Skeletal muscle satellite cell (primary cell): ENCODE measurements around the gene JAML.

Experiments
- H3K27me3 ChIP-seq: 2 replicates; pipeline ENCODE4 v1.7.0; 2013; ENCODE audit warnings: low read length; ENCODE audit not compliant: control insufficient read depth, insufficient read depth
- H3K36me3 ChIP-seq: 2 replicates; pipeline ENCODE4 v1.7.0; 2013; ENCODE audit warnings: mild to moderate bottlenecking, control low read depth, low read length; ENCODE audit not compliant: insufficient read depth
- H3K4me1 ChIP-seq: 2 replicates; pipeline ENCODE4 v1.7.0; 2013; ENCODE audit warnings: low read length; ENCODE audit not compliant: control insufficient read depth, insufficient read depth
- H3K4me2 ChIP-seq: 2 replicates; pipeline ENCODE4 v1.7.0; 2013; ENCODE audit warnings: mild to moderate bottlenecking, low read length
- H3K4me3 ChIP-seq: 2 replicates; pipeline ENCODE4 v1.7.0; 2013; ENCODE audit warnings: low read length
- H3K9ac ChIP-seq: 2 replicates; pipeline ENCODE4 v1.7.0; 2013; ENCODE audit warnings: mild to moderate bottlenecking, low read depth, low read length, moderate library complexity
- H3K9me3 ChIP-seq: replicated peaks from 2 replicates; pipeline ENCODE4 v1.7.0; 2013; ENCODE audit warnings: mild to moderate bottlenecking, control low read depth, low read length

JAML gene

GRCh38 chr11:118169300-118170140 is 55.3 kb downstream of the JAML start:
- H3K4me3 ChIP-seq = no peak overlapping the region
- no peaks in the 10 kb centered on the region for H3K4me1 ChIP-seq
- H3K27me3 ChIP-seq = peaks cover 44% of the 10 kb centered on the region
- H3K36me3 ChIP-seq = no peaks in the 10 kb centered on the region
- H3K4me2 ChIP-seq = no peak overlapping the region
- no peaks in the 10 kb centered on the region for H3K9me3 ChIP-seq
- H3K9ac ChIP-seq = no peak overlapping the region

DNA sequence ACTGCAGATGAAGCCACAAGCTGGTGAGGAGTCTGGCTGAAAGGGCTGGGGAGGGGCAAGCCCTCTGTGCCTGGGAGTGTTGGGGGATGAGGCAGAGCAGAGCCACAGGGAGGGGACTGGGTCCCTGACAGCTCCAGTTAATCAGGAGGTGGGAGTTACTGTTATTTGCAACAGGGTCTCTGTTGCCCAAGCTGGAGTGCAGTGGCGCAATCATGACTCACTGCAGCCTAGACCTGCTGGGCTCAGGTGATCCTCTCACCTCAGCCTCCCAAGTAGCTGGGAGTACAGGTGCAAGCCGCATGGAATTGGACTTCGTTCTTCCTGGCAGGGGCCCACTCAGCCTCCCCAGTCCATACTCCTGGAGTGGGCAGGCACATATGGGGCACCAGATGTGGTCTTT is 56.1 kb downstream of the JAML start:
- Histone ChIP-seq H3K4me1 (no peaks in the 10 kb centered on the region), H3K36me3 (no peaks in the 10 kb centered on the region), H3K27me3 (peaks cover 49% of the 10 kb centered on the region), H3K9ac (no peak overlapping the region), H3K9me3 (no peaks in the 10 kb centered on the region), H3K4me3 (no peak overlapping the region), H3K4me2 (no peak overlapping the region)

DNA sequence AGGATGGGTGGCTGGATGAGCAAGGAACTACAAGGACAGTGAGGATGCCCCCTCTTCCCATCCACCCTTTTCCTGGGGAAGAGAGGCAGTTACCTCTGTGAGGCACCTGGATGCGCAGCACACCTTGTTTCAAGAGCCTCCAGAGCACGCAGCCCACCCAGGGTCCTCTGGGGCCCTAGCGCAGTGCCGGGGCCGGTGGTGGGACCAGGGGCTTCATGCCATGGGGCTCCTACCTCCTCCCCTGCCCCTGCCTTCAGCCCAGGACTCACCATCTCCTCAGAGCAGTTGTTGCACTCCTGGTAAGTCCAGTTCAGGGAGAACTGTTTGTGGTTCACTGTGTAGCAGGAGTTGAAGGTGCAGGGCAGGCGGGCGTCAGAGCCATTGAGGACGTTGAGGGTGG is 56.5 kb downstream of the JAML start:
- Histone ChIP-seq H3K9ac (no peak overlapping the region), H3K4me1 (no peaks in the 10 kb centered on the region), H3K9me3 (no peaks in the 10 kb centered on the region), H3K4me3 (no peak overlapping the region), H3K4me2 (no peak overlapping the region), H3K36me3 (no peaks in the 10 kb centered on the region), H3K27me3 (peaks cover 53% of the 10 kb centered on the region)

- Histone ChIP-seq H3K27me3 (peaks cover 57% of the 10 kb centered on the region), H3K9ac (no peak overlapping the region)
These were observed 56.9 kb downstream of the JAML start for GRCh38 chr11:118167906-118168305.

GRCh38 chr11:118167253-118167652 is 57.6 kb downstream of the JAML start:
- H3K4me2 ChIP-seq = no peak overlapping the region
- no peak overlapping the region for H3K4me3 ChIP-seq
- H3K4me1 ChIP-seq = no peaks in the 10 kb centered on the region
- no peak overlapping the region for H3K9ac ChIP-seq
- no peaks in the 10 kb centered on the region for H3K36me3 ChIP-seq
- H3K9me3 ChIP-seq = no peaks in the 10 kb centered on the region
- H3K27me3 ChIP-seq = peaks cover 59% of the 10 kb centered on the region

More at GRCh38 chr11:118167906-118168305, 56.9 kb downstream of the JAML start:
- H3K4me1 ChIP-seq = no peaks in the 10 kb centered on the region
- H3K4me2 ChIP-seq = no peak overlapping the region
- H3K4me3 ChIP-seq = no peak overlapping the region
- no peaks in the 10 kb centered on the region for H3K36me3 ChIP-seq
- no peaks in the 10 kb centered on the region for H3K9me3 ChIP-seq

GRCh38 chr11:118166641-118167040 is 58.2 kb downstream of the JAML start:
- H3K27me3 ChIP-seq = peaks cover 58% of the 10 kb centered on the region
- no peaks in the 10 kb centered on the region for H3K36me3 ChIP-seq
- no peaks in the 10 kb centered on the region for H3K4me1 ChIP-seq
- H3K4me2 ChIP-seq = no peak overlapping the region
- H3K4me3 ChIP-seq = no peak overlapping the region
- H3K9me3 ChIP-seq = no peaks in the 10 kb centered on the region
- no peak overlapping the region for H3K9ac ChIP-seq

DNA sequence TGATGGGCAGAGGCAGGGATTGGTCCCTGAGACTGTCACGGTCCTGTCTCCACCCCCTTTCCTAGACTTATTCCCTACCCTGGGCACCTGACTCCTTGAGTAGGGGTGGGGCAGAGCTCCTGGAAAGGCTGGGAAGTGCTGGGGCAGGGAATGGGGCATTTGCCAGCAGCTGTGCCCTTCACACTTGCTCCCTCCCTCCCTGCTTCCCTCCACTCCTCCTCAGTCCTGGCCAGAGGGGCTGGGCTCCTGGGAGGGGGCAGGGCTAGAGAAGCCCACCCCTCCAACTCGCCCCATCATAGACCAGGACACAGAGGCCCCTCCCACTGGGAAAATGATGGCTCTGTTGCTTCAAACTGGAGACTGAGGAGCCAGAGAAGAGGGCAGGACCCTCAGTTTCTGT is 59.9 kb downstream of the JAML start:
- Histone ChIP-seq H3K9ac (no peak overlapping the region), H3K4me1 (no peaks in the 10 kb centered on the region), H3K36me3 (no peaks in the 10 kb centered on the region), H3K4me2 (no peak overlapping the region), H3K4me3 (no peak overlapping the region), H3K9me3 (no peaks in the 10 kb centered on the region), H3K27me3 (peaks cover 59% of the 10 kb centered on the region)

- Histone ChIP-seq H3K4me2 (no peak overlapping the region), H3K9me3 (no peaks in the 10 kb centered on the region), H3K27me3 (peaks cover 59% of the 10 kb centered on the region), H3K4me1 (no peaks in the 10 kb centered on the region), H3K36me3 (no peaks in the 10 kb centered on the region), H3K9ac (no peak overlapping the region), H3K4me3 (no peak overlapping the region)
These were observed 61.3 kb downstream of the JAML start for GRCh38 chr11:118163494-118163893.

GRCh38 chr11:118162846-118163245 is 62.0 kb downstream of the JAML start:
- H3K4me2 ChIP-seq = no peak overlapping the region
- no peak overlapping the region for H3K9ac ChIP-seq
- no peak overlapping the region for H3K4me3 ChIP-seq
- peaks cover 62% of the 10 kb centered on the region for H3K27me3 ChIP-seq
- H3K36me3 ChIP-seq = no peaks in the 10 kb centered on the region
- no peaks in the 10 kb centered on the region for H3K9me3 ChIP-seq
- no peaks in the 10 kb centered on the region for H3K4me1 ChIP-seq

DNA sequence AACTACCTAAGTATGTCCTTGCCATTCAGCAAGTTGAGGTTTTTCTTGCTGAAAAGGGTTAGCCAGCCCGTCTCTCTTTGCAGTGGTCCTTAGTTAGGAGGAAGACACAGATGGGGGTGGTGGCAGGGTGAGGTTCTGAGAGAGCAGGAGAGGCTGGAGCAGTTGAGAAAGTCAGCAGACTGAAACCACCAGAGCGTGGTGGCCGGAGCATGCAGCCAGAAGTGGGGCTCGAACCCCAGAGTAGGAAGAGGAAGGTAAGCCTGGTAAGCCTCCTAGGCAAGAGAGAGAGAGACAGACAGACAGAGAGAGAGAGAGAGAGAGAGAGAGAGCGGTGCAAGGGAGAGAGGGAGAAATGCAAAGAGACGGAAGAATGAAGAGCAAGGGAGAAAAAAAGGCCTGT is 63.0 kb downstream of the JAML start:
- H3K4me2 ChIP-seq = no peak overlapping the region
- no peak overlapping the region for H3K4me3 ChIP-seq
- H3K9ac ChIP-seq = no peak overlapping the region
- H3K9me3 ChIP-seq = no peaks in the 10 kb centered on the region
- no peaks in the 10 kb centered on the region for H3K4me1 ChIP-seq
- H3K27me3 ChIP-seq = peaks cover 72% of the 10 kb centered on the region
- no peaks in the 10 kb centered on the region for H3K36me3 ChIP-seq

GRCh38 chr11:118157186-118157895 is 67.5 kb downstream of the JAML start:
- no peak overlapping the region for H3K4me2 ChIP-seq
- no peaks in the 10 kb centered on the region for H3K36me3 ChIP-seq
- H3K4me3 ChIP-seq = no peak overlapping the region
- H3K9me3 ChIP-seq = no peaks in the 10 kb centered on the region
- peaks cover 94% of the 10 kb centered on the region for H3K27me3 ChIP-seq
- peaks cover 3% of the 10 kb centered on the region for H3K4me1 ChIP-seq
- H3K9ac ChIP-seq = no peak overlapping the region
